IMR-90 (cell line): Measurements from ENCODE around the gene DAPL1. TPM values are rescaled to one million over a fixed set of nuclear protein-coding genes. Genes with fewer than 3 reads are reported as not detected.
A peak's percentile ranks its signal among the peaks of the same experiment; 100 is the strongest.
"Not testable (repeated sequence)": the region's sequence is repeated elsewhere in the genome, so short reads cannot be mapped to it uniquely, and the experiment has no call there.

Experiments
- ATAC-seq: fragments of 200-7000 bp; cut with Tn5 transposase; 2 replicates; pipeline ENCODE4 v1.9.1; 2020; ENCODE audit warnings: low read depth, mild to moderate bottlenecking, moderate library complexity
- BruUV-seq: library from RNA; stranded (reverse); fragments of 400-500 nt; replicated peaks from 2 replicates; lab custom pipeline; 2021; lab: Mats Ljungman, UMichigan
- CTCF ChIA-PET: fragments of 300-600 bp; formaldehyde crosslinking; extraction: SDS; loops from one replicate; lab custom pipeline; 2021; ENCODE audit warnings: antibody characterized with exemption; lab: Yijun Ruan, JAX
- POLR2A ChIA-PET: fragments of 300-600 bp; sonication (Branson Sonifier 250); formaldehyde crosslinking; loops from one replicate; lab custom pipeline; 2022; ENCODE audit warnings: antibody characterized with exemption; ENCODE audit not compliant: unreplicated experiment; lab: Charles Lee
- DNase-seq: peaks from one replicate; pipeline ENCODE4 v3.0.0; 2013
- H2AFZ ChIP-seq: replicated peaks from 2 replicates; pipeline ENCODE3; 2013; ENCODE audit warnings: low read length, mild to moderate bottlenecking; ENCODE audit not compliant: poor library complexity
- H2AK5ac ChIP-seq: 2 replicates; pipeline ENCODE4 v1.6.1; 2013; ENCODE audit warnings: low read depth, low read length, inconsistent platforms
- H2AK9ac ChIP-seq: replicated peaks from 2 replicates; pipeline ENCODE3; 2013; ENCODE audit warnings: mild to moderate bottlenecking, low read depth, low read length, moderate library complexity; ENCODE audit not compliant: poor library complexity
- H2BK120ac ChIP-seq: 2 replicates; pipeline ENCODE4 v1.6.1; 2013; ENCODE audit warnings: low read depth, low read length, inconsistent platforms
- H2BK15ac ChIP-seq: 3 replicates; pipeline ENCODE4 v1.6.1; 2013; ENCODE audit warnings: low read depth, low read length, inconsistent platforms
- H2BK20ac ChIP-seq: 2 replicates; pipeline ENCODE4 v1.6.1; 2013; ENCODE audit warnings: low read depth, mild to moderate bottlenecking, inconsistent platforms, low read length, moderate library complexity
- H2BK5ac ChIP-seq: 2 replicates; pipeline ENCODE4 v1.6.1; 2013; ENCODE audit warnings: mild to moderate bottlenecking, low read depth, low read length, inconsistent platforms; ENCODE audit not compliant: poor library complexity, severe bottlenecking
- H3K14ac ChIP-seq: replicated peaks from 2 replicates; pipeline ENCODE4 v1.6.1; 2013; ENCODE audit warnings: low read depth, low read length, inconsistent platforms
- H3K18ac ChIP-seq: 2 replicates; pipeline ENCODE4 v1.6.1; 2013; ENCODE audit warnings: low read depth, low read length, control low read depth
- H3K23ac ChIP-seq: 2 replicates; pipeline ENCODE4 v1.6.1; 2013; ENCODE audit warnings: low read depth, low read length, inconsistent platforms
- H3K27ac ChIP-seq: 2 replicates; pipeline ENCODE4 v1.5.1; 2013; ENCODE audit warnings: mild to moderate bottlenecking, control low read depth, low read length; ENCODE audit not compliant: insufficient read depth
- H3K27me3 ChIP-seq: 2 replicates; pipeline ENCODE4 v1.6.1; 2013; ENCODE audit warnings: low read length; ENCODE audit not compliant: control insufficient read depth, insufficient read depth
- H3K36me3 ChIP-seq: 2 replicates; pipeline ENCODE4 v1.6.1; 2013; ENCODE audit warnings: low read length, mixed read lengths; ENCODE audit not compliant: control insufficient read depth, insufficient read depth
- H3K4ac ChIP-seq: 2 replicates; pipeline ENCODE4 v1.6.1; 2013; ENCODE audit warnings: low read depth, low read length, inconsistent platforms
- H3K4me1 ChIP-seq: 2 replicates; pipeline ENCODE4 v1.6.1; 2013; ENCODE audit warnings: low read length, mixed read lengths; ENCODE audit not compliant: control insufficient read depth, insufficient read depth
- H3K4me2 ChIP-seq: 2 replicates; pipeline ENCODE4 v1.6.1; 2013; ENCODE audit warnings: low read depth, mild to moderate bottlenecking, control low read depth, low read length, moderate library complexity
- H3K4me3 ChIP-seq: 2 replicates; pipeline ENCODE4 v1.5.1; 2013; ENCODE audit warnings: low read depth, mild to moderate bottlenecking, control low read depth, low read length, moderate library complexity; ENCODE audit not compliant: insufficient read depth
- H3K56ac ChIP-seq: 2 replicates; pipeline ENCODE4 v1.6.1; 2013; ENCODE audit warnings: low read length, inconsistent platforms; ENCODE audit not compliant: insufficient read depth; ENCODE audit errors: extremely low read depth
- H3K79me1 ChIP-seq, 2 experiments: 2 replicates each; pipeline ENCODE4 v1.6.1; 2013; ENCODE audit warnings: low read length in 2 of 2, inconsistent platforms in 1 of 2, low read depth in 1 of 2
- H3K9ac ChIP-seq: 2 replicates; pipeline ENCODE4 v1.6.1; 2013; ENCODE audit warnings: low read depth, low read length, control low read depth
- H3K9me1 ChIP-seq: 2 replicates; pipeline ENCODE4 v1.6.1; 2013; ENCODE audit warnings: low read length, inconsistent platforms; ENCODE audit not compliant: insufficient read depth
- H3K9me3 ChIP-seq: 2 replicates; pipeline ENCODE4 v1.6.1; 2013; ENCODE audit warnings: low read length; ENCODE audit not compliant: control insufficient read depth, insufficient read depth
- H4K20me1 ChIP-seq: 2 replicates; pipeline ENCODE4 v1.6.1; 2013; ENCODE audit warnings: low read length, inconsistent platforms; ENCODE audit not compliant: insufficient read depth
- H4K5ac ChIP-seq: 2 replicates; pipeline ENCODE4 v1.6.1; 2013; ENCODE audit warnings: mild to moderate bottlenecking, low read depth, low read length, control low read depth
- H4K8ac ChIP-seq, 2 experiments: 2 replicates each; pipeline ENCODE4 v1.6.1; 2013; ENCODE audit warnings: low read depth in 2 of 2, low read length in 2 of 2, control low read depth in 1 of 2, inconsistent platforms in 1 of 2
- H4K91ac ChIP-seq: 2 replicates; pipeline ENCODE4 v1.6.1; 2013; ENCODE audit warnings: low read depth, low read length, inconsistent platforms; ENCODE audit not compliant: insufficient read depth
- CEBPB ChIP-seq: IDR thresholded peaks from 2 replicates; pipeline ENCODE4 v1.6.1; 2012; ENCODE audit warnings: low read depth, low read length, improper control_type of control experiment
- FOS ChIP-seq: fragments of 150-350 bp; IDR thresholded peaks from 2 replicates; pipeline ENCODE4 v1.6.1; 2016; ENCODE audit warnings: low read depth, low read length
- MAZ ChIP-seq: IDR thresholded peaks from 2 replicates; pipeline ENCODE4 v1.6.1; 2012; ENCODE audit warnings: low read depth, mild to moderate bottlenecking, low read length, improper control_type of control experiment, moderate library complexity, borderline replicate concordance
- WGBS, 2 experiments: methylation state at CpG; one replicate each; pipeline versions ENCODE4 v1.1.5 to v1.1.7; 2013; ENCODE audit warnings: missing lambda C conversion rate in 2 of 2; ENCODE audit not compliant: insufficient read length in 1 of 2; ENCODE audit errors: extremely low coverage in 2 of 2; 5-methylcytosine and 5-hydroxymethylcytosine counted together
- dilution Hi-C: fragments of 300-500 bp; cut with HindIII; formaldehyde crosslinking; loops from one replicate; pipeline ENCODE4 v1.14.3; 2018; ENCODE audit warnings: low sequenced_read_pairs; ENCODE audit not compliant: unreplicated experiment
- in situ Hi-C: fragments of 300-500 bp; cut with MboI; formaldehyde crosslinking; loops from 3 replicates; pipeline ENCODE4 v1.14.3; 2019; ENCODE audit warnings: low sequenced_read_pairs, inconsistent platforms, mixed read lengths
- intact Hi-C: fragments of 100-400 bp; cut with micrococcal nuclease; formaldehyde crosslinking; loops from 2 replicates; pipeline ENCODE4 v1.10.0; 2022
- polyA plus RNA-seq, 3 experiments: library from polyadenylated mRNA; depleted of rRNA; stranded (reverse); fragments of >200 nt; gene quantifications; 2 replicates each; pipeline ENCODE4 v1.2.3, GENCODE V29; 2012; ENCODE audit warnings: low replicate concordance in 1 of 3
- total RNA-seq: library from RNA; depleted of rRNA; stranded (reverse); fragments of >200 nt; gene quantifications from 2 replicates; pipeline ENCODE4 v1.2.3, GENCODE V29; 2012

The DAPL1 gene
- total and polyA plus RNA-seq, 2 of the 4 experiments (the other 2 are of a cell fraction), result not detected

DNA sequence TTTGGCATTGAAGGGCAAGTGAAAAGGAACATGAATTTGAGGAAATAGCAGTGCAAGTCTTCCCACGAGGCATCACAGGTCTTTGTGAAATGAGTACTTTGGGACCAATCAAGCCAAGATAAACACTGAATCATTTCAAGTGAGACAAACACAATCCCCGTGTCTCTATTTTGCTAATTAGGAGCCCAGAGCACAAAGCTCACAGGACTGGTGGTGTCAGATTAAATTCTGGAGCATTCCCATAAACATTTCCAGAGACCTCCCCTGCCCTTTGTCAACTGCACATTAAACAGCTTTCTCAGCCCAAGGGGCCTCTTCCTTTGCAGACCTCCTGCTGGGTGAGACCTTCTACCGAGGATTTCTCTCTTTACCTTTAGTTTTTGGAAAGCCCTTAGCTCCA lies 50.7 kb downstream of the DAPL1 start:
- CTCF ChIA-PET, result no interaction called here
- Histone ChIP-seq H3K27ac (no peak overlapping the region), H4K20me1 (no peaks in the 10 kb centered on the region), H3K79me1 (no peaks in the 10 kb centered on the region), H4K8ac (no peak overlapping the region), H3K4me2 (peak overlapping the region; percentile 21; the same call in 1 of the 2 replicates), H3K9me3 (no peaks in the 10 kb centered on the region), H2AK9ac (no peak overlapping the region), H2BK15ac (no peak overlapping the region), H2BK5ac (no peak overlapping the region), H3K14ac (no peak overlapping the region), H3K23ac (no peak overlapping the region), H3K56ac (no peak overlapping the region), H3K4me3 (no peak overlapping the region), H2BK20ac (no peak overlapping the region), H2AFZ (no peak overlapping the region), H3K27me3 (peaks cover 25% of the 10 kb centered on the region), H3K9me1 (no peaks in the 10 kb centered on the region), H2AK5ac (no peak overlapping the region), H3K4me1 (peaks cover 5% of the 10 kb centered on the region; the same call in 1 of the 2 replicates), H3K9ac (no peak overlapping the region), H2BK120ac (no peak overlapping the region), H3K36me3 (no peaks in the 10 kb centered on the region), H3K4ac (no peak overlapping the region), H4K5ac (no peak overlapping the region), H3K18ac (no peak overlapping the region), H4K91ac (no peak overlapping the region)
- DNase-seq (no peak), ATAC-seq (no peak)
- dilution Hi-C loops, result no loop called here
- no CpG with 5 or more reads among the region's 3 CpGs for WGBS, 2 experiments
- intact Hi-C loops, result loop anchor here (5.0 kb wide), 1 partner anchor 1171 kb away; no protein-coding TSS in a partner anchor
- POLR2A ChIA-PET, result no interaction called here
- in situ Hi-C loops, result no loop called here
- no TSS peak for BruUV-seq
- no peak for TF ChIP-seq MAZ
- TF ChIP-seq CEBPB, result no peak
- no peak for TF ChIP-seq FOS

DNA sequence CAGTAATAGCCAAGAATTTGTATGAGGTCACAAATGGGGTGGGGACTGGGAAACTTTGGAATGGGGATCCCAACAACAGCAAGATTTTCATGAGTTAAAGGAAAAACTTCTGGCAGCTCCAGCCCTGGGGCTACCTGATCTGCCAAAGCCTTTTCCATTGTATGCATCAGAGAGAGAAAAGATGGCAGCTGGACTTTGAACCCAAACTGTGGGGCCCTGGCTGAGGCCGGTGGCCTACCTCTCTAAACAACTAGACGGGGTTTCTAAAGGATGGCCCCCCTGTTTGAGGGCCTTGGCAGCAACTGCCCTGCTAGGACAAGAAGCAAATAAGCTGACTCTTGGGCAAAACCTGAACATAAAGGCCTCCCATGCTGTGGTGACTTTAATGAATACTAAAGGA lies 52.4 kb downstream of the DAPL1 start:
- H3K9ac ChIP-seq, H3K14ac ChIP-seq, H3K9me1 ChIP-seq, H3K4me2 ChIP-seq, H2AK9ac ChIP-seq, H2BK120ac ChIP-seq, CTCF ChIA-PET, H2BK20ac ChIP-seq, H3K9me3 ChIP-seq, dilution Hi-C loops, H4K8ac ChIP-seq, H2AK5ac ChIP-seq, H4K20me1 ChIP-seq, H3K4ac ChIP-seq, BruUV-seq, H3K23ac ChIP-seq, H2BK5ac ChIP-seq, H3K79me1 ChIP-seq, H2BK15ac ChIP-seq, H3K4me1 ChIP-seq, H4K91ac ChIP-seq, H3K4me3 ChIP-seq, in situ Hi-C loops, H2AFZ ChIP-seq, H3K18ac ChIP-seq, H4K5ac ChIP-seq, H3K27ac ChIP-seq, H3K36me3 ChIP-seq, H3K56ac ChIP-seq, ATAC-seq, POLR2A ChIA-PET, DNase-seq: not testable (repeated sequence)
- intact Hi-C loops, result loop anchor here (5.0 kb wide), 1 partner anchor 1170 kb away; no protein-coding TSS in a partner anchor
- WGBS, 2 experiments, result no CpG with 5 or more reads among the region's 2 CpGs
- H3K27me3 ChIP-seq, result peaks cover 24% of the 10 kb centered on the region
